Caco-2 (cell line): ENCODE data around the gene ZFC3H1. TPM values are rescaled to one million over a fixed set of nuclear protein-coding genes. Genes with fewer than 3 reads are reported as not detected.

Source experiments
- BruUV-seq: library from RNA; stranded (reverse); fragments of 400-500 nt; replicated peaks from 2 replicates; lab custom pipeline; 2021; lab: Mats Ljungman, UMichigan
- CTCF ChIA-PET: fragments of 300-600 bp; sonication (Branson Sonifier 250); formaldehyde crosslinking; loops from one replicate; lab custom pipeline; 2022; ENCODE audit warnings: antibody characterized with exemption; lab: Charles Lee
- POLR2A ChIA-PET: fragments of 300-600 bp; sonication (Branson Sonifier 250); formaldehyde crosslinking; loops from one replicate; lab custom pipeline; 2022; ENCODE audit warnings: antibody characterized with exemption; lab: Charles Lee
- DNase-seq, 2 experiments: peaks; one replicate each; pipeline versions ENCODE4 v3.0.0 to v3.0.0-alpha.2; 2020 to 2022
- H3K27me3 ChIP-seq: replicated peaks from 2 replicates; pipeline ENCODE4 v1.6.0; 2011; ENCODE audit warnings: low read length; ENCODE audit not compliant: control insufficient read depth, insufficient read depth
- H3K36me3 ChIP-seq: 2 replicates; pipeline ENCODE4 v1.5.1; 2011; ENCODE audit warnings: low read length; ENCODE audit not compliant: control insufficient read depth, insufficient read depth
- H3K4me1 ChIP-seq: fragments of 250-450 bp; sonication (Bioruptor Pico); 2 replicates; pipeline ENCODE4 v1.5.1; 2020; ENCODE audit warnings: mild to moderate bottlenecking
- H3K4me3 ChIP-seq: 2 replicates; pipeline ENCODE4 v1.5.1; 2011; ENCODE audit warnings: low read depth, mild to moderate bottlenecking, control low read depth, low read length
- H3K9me3 ChIP-seq: fragments of 250-450 bp; sonication (Bioruptor Pico); 2 replicates; pipeline ENCODE4 v1.5.1; 2020; ENCODE audit warnings: mild to moderate bottlenecking, moderate library complexity
- H3K27ac Mint-ChIP-seq: one replicate; pipeline ENCODE4 v1.8.0; 2022; ENCODE audit warnings: mixed read lengths; ENCODE audit not compliant: unreplicated experiment
- H3K27me3 Mint-ChIP-seq: one replicate; pipeline ENCODE4 v1.8.0; 2022; ENCODE audit warnings: mixed read lengths; ENCODE audit not compliant: insufficient read depth, unreplicated experiment
- H3K36me3 Mint-ChIP-seq: one replicate; pipeline ENCODE4 v1.8.0; 2022; ENCODE audit warnings: mild to moderate bottlenecking, mixed read lengths; ENCODE audit not compliant: insufficient read depth, unreplicated experiment
- H3K4me1 Mint-ChIP-seq: one replicate; pipeline ENCODE4 v1.8.0; 2022; ENCODE audit warnings: low read depth, mixed read lengths; ENCODE audit not compliant: unreplicated experiment
- H3K4me3 Mint-ChIP-seq: one replicate; pipeline ENCODE4 v1.8.0; 2022; ENCODE audit warnings: mild to moderate bottlenecking, moderate library complexity, mixed read lengths; ENCODE audit not compliant: unreplicated experiment
- H3K9me3 Mint-ChIP-seq: one replicate; pipeline ENCODE4 v1.8.0; 2022; ENCODE audit warnings: mixed read lengths; ENCODE audit not compliant: unreplicated experiment
- CTCF ChIP-seq, 2 experiments: fragments of 200-600 bp in 1 of 2; IDR thresholded peaks; 1 replicate in 1 of 2; 2 replicates in 1 of 2; pipeline versions ENCODE4 v1.5.1 to v1.8.0; 2011 to 2022; ENCODE audit warnings: antibody characterized with exemption in 1 of 2, control low read depth in 1 of 2, inconsistent platforms in 1 of 2, low read depth in 1 of 2, low read length in 1 of 2, mild to moderate bottlenecking in 1 of 2, moderate library complexity in 1 of 2; ENCODE audit not compliant: insufficient read depth in 1 of 2, severe bottlenecking in 1 of 2, unreplicated experiment in 1 of 2
- intact Hi-C: fragments of 100-400 bp; cut with micrococcal nuclease; formaldehyde crosslinking; loops from one replicate; pipeline ENCODE4 v1.10.0; 2022; ENCODE audit not compliant: unreplicated experiment
- total RNA-seq: library from RNA; stranded (reverse); gene quantifications from 2 replicates; pipeline ENCODE4 v1.2.3, GENCODE V29; 2022

ZFC3H1 gene
- total RNA-seq, 1 experiment from 2014 or later: 48.7 TPM

GRCh38 chr12:71684081-71684480 is 20.4 kb upstream of the ZFC3H1 start:
- CTCF ChIA-PET: interaction anchor here (0.6 to 4.3 kb wide), 2 partner anchors 47 to 63 kb away, joined by 3 to 49 read pairs; no protein-coding TSS in a partner anchor
- Mint-ChIP-seq H3K4me1 (no peaks in the 10 kb centered on the region), H3K9me3 (no peaks in the 10 kb centered on the region), H3K27ac (peak overlapping the region; percentile 53), H3K4me3 (no peak overlapping the region), H3K27me3 (no peaks in the 10 kb centered on the region), H3K36me3 (no peaks in the 10 kb centered on the region)
- no peaks in the 10 kb centered on the region for H3K36me3 ChIP-seq
- no peaks in the 10 kb centered on the region for H3K27me3 ChIP-seq
- peak in 1 of 2 experiments; percentile 6 for DNase-seq
- H3K9me3 ChIP-seq: no peaks in the 10 kb centered on the region
- intact Hi-C loops: no loop called here
- H3K4me1 ChIP-seq: no peaks in the 10 kb centered on the region
- BruUV-seq: no TSS peak
- POLR2A ChIA-PET: interaction anchor here (3.1 kb wide), 1 partner anchor 20 kb away, joined by 49 read pairs; the partner anchor contains the start of genes THAP2 and ZFC3H1
- H3K4me3 ChIP-seq: no peak overlapping the region
- TF ChIP-seq CTCF (IDR thresholded peaks at IDR 0.05; ENCODE audit: insufficient read depth in 1 of 2, low read depth in 1 of 2, low read length in 1 of 2, severe bottlenecking in 1 of 2, unreplicated experiment in 1 of 2): no peak

GRCh38 chr12:71683633-71684032 is 20.0 kb upstream of the ZFC3H1 start:
- Mint-ChIP-seq H3K9me3 (no peaks in the 10 kb centered on the region), H3K4me1 (no peaks in the 10 kb centered on the region), H3K27ac (peak overlapping the region; percentile 53), H3K27me3 (no peaks in the 10 kb centered on the region), H3K4me3 (no peak overlapping the region), H3K36me3 (no peaks in the 10 kb centered on the region)
- intact Hi-C loops: no loop called here
- BruUV-seq: TSS peak; percentile 56
- Histone ChIP-seq H3K4me3 (no peak overlapping the region), H3K9me3 (no peaks in the 10 kb centered on the region), H3K36me3 (no peaks in the 10 kb centered on the region), H3K4me1 (no peaks in the 10 kb centered on the region), H3K27me3 (no peaks in the 10 kb centered on the region)
- ChIA-PET CTCF (interaction anchor here (0.6 to 4.3 kb wide), 2 partner anchors 47 to 63 kb away, joined by 3 to 49 read pairs; no protein-coding TSS in a partner anchor), POLR2A (interaction anchor here (3.1 kb wide), 1 partner anchor 20 kb away, joined by 49 read pairs; the partner anchor contains the start of genes THAP2 and ZFC3H1)
- TF ChIP-seq CTCF (IDR thresholded peaks at IDR 0.05; ENCODE audit: insufficient read depth in 1 of 2, low read depth in 1 of 2, low read length in 1 of 2, severe bottlenecking in 1 of 2, unreplicated experiment in 1 of 2): no peak
- no peak for DNase-seq

- H3K27me3 ChIP-seq: no peaks in the 10 kb centered on the region
- Mint-ChIP-seq H3K9me3 (no peaks in the 10 kb centered on the region), H3K36me3 (no peaks in the 10 kb centered on the region), H3K27ac (no peak overlapping the region), H3K27me3 (no peaks in the 10 kb centered on the region), H3K4me1 (no peaks in the 10 kb centered on the region), H3K4me3 (no peak overlapping the region)
- no TSS peak for BruUV-seq
- POLR2A ChIA-PET: no interaction called here
- intact Hi-C loops: no loop called here
- CTCF ChIA-PET: no interaction called here
- no peaks in the 10 kb centered on the region for H3K4me1 ChIP-seq
- TF ChIP-seq CTCF (IDR thresholded peaks at IDR 0.05; ENCODE audit: insufficient read depth in 1 of 2, low read depth in 1 of 2, low read length in 1 of 2, severe bottlenecking in 1 of 2, unreplicated experiment in 1 of 2): no peak
- H3K4me3 ChIP-seq: no peak overlapping the region
- no peaks in the 10 kb centered on the region for H3K36me3 ChIP-seq
- no peaks in the 10 kb centered on the region for H3K9me3 ChIP-seq
- DNase-seq: no peak
Observed at GRCh38 chr12:71682466-71682865, 18.8 kb upstream of the ZFC3H1 start.
